Endothelial cell of umbilical vein (primary cell): ENCODE results near the gene TRMT1. TPM values are rescaled to one million over a fixed set of nuclear protein-coding genes. Genes with fewer than 3 reads are reported as not detected.

ENCODE experiments used
- BruUV-seq: library from RNA; stranded (reverse); fragments of 400-500 nt; replicated peaks from 2 replicates; lab custom pipeline; 2021; lab: Mats Ljungman, UMichigan
- CTCF ChIA-PET: fragments of 300-600, 350-600 bp; sonication (Branson Sonifier 250); formaldehyde crosslinking; loops from one replicate; lab custom pipeline; 2021; ENCODE audit warnings: antibody characterized with exemption, inconsistent platforms; lab: Charles Lee
- POLR2A ChIA-PET: fragments of 300-600, 350-600 bp; sonication (Branson Sonifier 250); formaldehyde crosslinking; loops from one replicate; lab custom pipeline; 2021; ENCODE audit warnings: antibody characterized with exemption, inconsistent platforms; lab: Charles Lee
- DNase-seq: peaks from one replicate; pipeline ENCODE4 v3.0.0-alpha.2; 2011; ENCODE audit warnings: low read depth, low spot score
- FAIRE-seq: peaks from 2 replicates; lab custom pipeline; 2011; peaks lifted over from hg19 to GRCh38; lab: Jason Lieb, UNC
- H2AFZ ChIP-seq: 2 replicates; pipeline ENCODE4 v1.6.0; 2012; ENCODE audit warnings: low read depth, low read length, control low read depth, inconsistent platforms
- H3K27ac ChIP-seq: 2 replicates; pipeline ENCODE4 v1.5.1; 2011; ENCODE audit warnings: low read depth, mild to moderate bottlenecking, control low read depth, low read length, moderate library complexity; ENCODE audit not compliant: insufficient read depth
- H3K27me3 ChIP-seq, 2 experiments: 2 replicates each; pipeline versions ENCODE4 v1.6.0 to v1.6.1; 2011; ENCODE audit warnings: low read length in 2 of 2, mixed read lengths in 1 of 2; ENCODE audit not compliant: control insufficient read depth in 2 of 2, insufficient read depth in 2 of 2
- H3K36me3 ChIP-seq, 2 experiments: 2 replicates in 1 of 2; 3 replicates in 1 of 2; pipeline ENCODE4 v1.5.1; 2011; ENCODE audit warnings: low read length in 2 of 2, mild to moderate bottlenecking in 1 of 2, moderate library complexity in 1 of 2; ENCODE audit not compliant: control insufficient read depth in 2 of 2, insufficient read depth in 2 of 2; ENCODE audit errors: extremely low read depth in 1 of 2
- H3K4me1 ChIP-seq: 3 replicates; pipeline ENCODE4 v1.5.1; 2011; ENCODE audit warnings: mild to moderate bottlenecking, low read length; ENCODE audit not compliant: control insufficient read depth, insufficient read depth; ENCODE audit errors: extremely low read depth
- H3K4me2 ChIP-seq: 2 replicates; pipeline ENCODE4 v1.6.1; 2011; ENCODE audit warnings: low read length, control low read depth, mixed read lengths; ENCODE audit not compliant: insufficient read depth
- H3K4me3 ChIP-seq, 3 experiments: fragments of 200-600 bp in 1 of 3; sonication (generic), shearing (Covaris generic) in 1 of 3; replicated peaks in 1 of 3; 2 replicates each; pipeline ENCODE4 v1.5.1; 2011 to 2016; ENCODE audit warnings: control low read depth in 3 of 3, low read length in 3 of 3, mild to moderate bottlenecking in 2 of 3, inconsistent platforms in 1 of 3, low read depth in 1 of 3, moderate library complexity in 1 of 3; ENCODE audit not compliant: insufficient read depth in 1 of 3
- H3K79me2 ChIP-seq: 2 replicates; pipeline ENCODE4 v1.6.0; 2012; ENCODE audit warnings: low read length, inconsistent platforms; ENCODE audit not compliant: control insufficient read depth, insufficient read depth
- H3K9ac ChIP-seq: replicated peaks from 2 replicates; pipeline ENCODE3; 2011; ENCODE audit warnings: low read length, control low read depth; ENCODE audit not compliant: insufficient read depth; ENCODE audit errors: extremely low read depth
- H3K9me1 ChIP-seq: replicated peaks from 3 replicates; pipeline ENCODE4 v1.6.0; 2011; ENCODE audit warnings: mild to moderate bottlenecking, low read length; ENCODE audit not compliant: control insufficient read depth, insufficient read depth; ENCODE audit errors: extremely low read depth
- H3K9me3 ChIP-seq: replicated peaks from 2 replicates; pipeline ENCODE4 v1.5.1; 2012; ENCODE audit warnings: low read length, inconsistent platforms; ENCODE audit not compliant: control insufficient read depth, insufficient read depth
- H4K20me1 ChIP-seq: replicated peaks from 2 replicates; pipeline ENCODE3; 2011; ENCODE audit warnings: mild to moderate bottlenecking, low read length; ENCODE audit not compliant: control insufficient read depth, insufficient read depth; ENCODE audit errors: extremely low read depth
- EZH2 ChIP-seq: IDR thresholded peaks from 2 replicates; pipeline ENCODE4 v1.6.1; 2012; ENCODE audit warnings: borderline replicate concordance, low read depth, mild to moderate bottlenecking, moderate library complexity, low read length, inconsistent platforms; ENCODE audit not compliant: severe bottlenecking
- FOS ChIP-seq: IDR thresholded peaks from 2 replicates; pipeline ENCODE4 v1.6.1; 2011; ENCODE audit warnings: mild to moderate bottlenecking, low read length, moderate library complexity, borderline replicate concordance; ENCODE audit not compliant: insufficient read depth
- GATA2 ChIP-seq: IDR thresholded peaks from 2 replicates; pipeline ENCODE4 v1.7.0; 2011; ENCODE audit warnings: low read depth, mild to moderate bottlenecking, moderate library complexity, mixed read lengths, low read length; ENCODE audit not compliant: insufficient read length, insufficient read depth
- JUN ChIP-seq: IDR thresholded peaks from 2 replicates; pipeline ENCODE4 v1.6.1; 2011; ENCODE audit warnings: borderline replicate concordance, low read depth; ENCODE audit not compliant: insufficient read length, insufficient read depth
- MAX ChIP-seq: IDR thresholded peaks from 2 replicates; pipeline ENCODE4 v1.6.1; 2011; ENCODE audit not compliant: insufficient read depth, insufficient read length
- MYC ChIP-seq: IDR thresholded peaks from one replicate; pipeline ENCODE4 v1.6.1; 2011; ENCODE audit warnings: mild to moderate bottlenecking, low read depth, low read length
- POLR2A ChIP-seq: IDR thresholded peaks from 2 replicates; pipeline ENCODE4 v1.6.1; 2012; ENCODE audit warnings: low read depth, mild to moderate bottlenecking, control low read depth, low read length
- POLR2AphosphoS5 ChIP-seq: IDR thresholded peaks from 2 replicates; pipeline ENCODE4 v1.6.1; 2012; ENCODE audit warnings: low read depth, mild to moderate bottlenecking, control low read depth, low read length, moderate library complexity; ENCODE audit not compliant: insufficient read depth
- dilution Hi-C: fragments of 300-500 bp; cut with MboI; formaldehyde crosslinking; loops from one replicate; pipeline ENCODE4 v1.15.0; 2019; ENCODE audit warnings: low sequenced_read_pairs; ENCODE audit not compliant: extremely low pct_ligation_motif_present
- intact Hi-C: fragments of 100-400 bp; cut with micrococcal nuclease; formaldehyde crosslinking; loops from one replicate; pipeline ENCODE4 v1.10.0; 2022
- polyA plus RNA-seq, 4 experiments: library from polyadenylated mRNA; depleted of rRNA in 3 of 4; stranded (reverse) in 3 of 4; unstranded in 1 of 4; fragments of >200 nt; gene quantifications; 2 replicates each; pipeline versions ENCODE4 v1.2.1 to v1.2.3, GENCODE V29; 2011 to 2012; ENCODE audit warnings: missing spikeins in 1 of 4
- total RNA-seq: library from RNA; stranded (reverse); gene quantifications from 2 replicates; pipeline ENCODE4 v1.2.3, GENCODE V29; 2021
- TF ChIP-seq, protein P1 (sequence below), 2 donors: IDR thresholded peaks; 1 replicate in 1 of 2; 2 replicates in 1 of 2; pipeline ENCODE4 v1.5.1; 2011; ENCODE audit warnings: low read length in 2 of 2, mild to moderate bottlenecking in 2 of 2, moderate library complexity in 2 of 2, control low read depth in 1 of 2, inconsistent platforms in 1 of 2, low read depth in 1 of 2; ENCODE audit not compliant: insufficient read depth in 1 of 2; ENCODE audit errors: extremely low read depth in 1 of 2

The TRMT1 gene
- total and polyA plus RNA-seq, 2 donors (not counting 3 experiments of a cell fraction or from before 2014, with no cell fraction given), result 46.3 to 53.0 TPM

- dilution Hi-C loops, result no loop called here
- no peaks in the 10 kb centered on the region for H4K20me1 ChIP-seq
- H3K9ac ChIP-seq, result no peak overlapping the region
- H3K9me3 ChIP-seq, result no peaks in the 10 kb centered on the region
- no peak overlapping the region for H3K4me3 ChIP-seq
- POLR2A ChIA-PET, result no interaction called here
- BruUV-seq, result no TSS peak
- CTCF ChIA-PET, result interaction anchor here (3.7 to 4.7 kb wide), 4 partner anchors 16 to 99 kb away, joined by 14 to 32 read pairs (median 24); no protein-coding TSS in a partner anchor
- no peaks in the 10 kb centered on the region for H3K9me1 ChIP-seq
- no peak for DNase-seq
- peaks cover 0 to 8% of the 10 kb centered on the region in 2 experiments for H3K36me3 ChIP-seq
- H3K4me2 ChIP-seq, result no peak overlapping the region
- no peak overlapping the region for H3K27ac ChIP-seq
- intact Hi-C loops, result no loop called here
- TF ChIP-seq EZH2, result no peak
- TF ChIP-seq GATA2, result no peak
- TF ChIP-seq MYC, result no peak
- TF ChIP-seq JUN, result no peak
- no peak for TF ChIP-seq POLR2A
- TF ChIP-seq, protein P1, sequence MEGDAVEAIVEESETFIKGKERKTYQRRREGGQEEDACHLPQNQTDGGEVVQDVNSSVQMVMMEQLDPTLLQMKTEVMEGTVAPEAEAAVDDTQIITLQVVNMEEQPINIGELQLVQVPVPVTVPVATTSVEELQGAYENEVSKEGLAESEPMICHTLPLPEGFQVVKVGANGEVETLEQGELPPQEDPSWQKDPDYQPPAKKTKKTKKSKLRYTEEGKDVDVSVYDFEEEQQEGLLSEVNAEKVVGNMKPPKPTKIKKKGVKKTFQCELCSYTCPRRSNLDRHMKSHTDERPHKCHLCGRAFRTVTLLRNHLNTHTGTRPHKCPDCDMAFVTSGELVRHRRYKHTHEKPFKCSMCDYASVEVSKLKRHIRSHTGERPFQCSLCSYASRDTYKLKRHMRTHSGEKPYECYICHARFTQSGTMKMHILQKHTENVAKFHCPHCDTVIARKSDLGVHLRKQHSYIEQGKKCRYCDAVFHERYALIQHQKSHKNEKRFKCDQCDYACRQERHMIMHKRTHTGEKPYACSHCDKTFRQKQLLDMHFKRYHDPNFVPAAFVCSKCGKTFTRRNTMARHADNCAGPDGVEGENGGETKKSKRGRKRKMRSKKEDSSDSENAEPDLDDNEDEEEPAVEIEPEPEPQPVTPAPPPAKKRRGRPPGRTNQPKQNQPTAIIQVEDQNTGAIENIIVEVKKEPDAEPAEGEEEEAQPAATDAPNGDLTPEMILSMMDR (IDR thresholded peaks at IDR 0.05; ENCODE audit: extremely low read depth in 1 of 2, insufficient read depth in 1 of 2, low read depth in 1 of 2, low read length in 2 of 2), result no peak
- TF ChIP-seq MAX, result no peak
- TF ChIP-seq FOS, result no peak
- TF ChIP-seq POLR2AphosphoS5, result no peak
- H3K79me2 ChIP-seq, result no peaks in the 10 kb centered on the region
- no peak for FAIRE-seq
- H3K27me3 ChIP-seq, result no peaks in the 10 kb centered on the region
- H3K4me1 ChIP-seq, result peaks cover 4% of the 10 kb centered on the region
- H2AFZ ChIP-seq, result no peak overlapping the region
These were observed 39.3 kb downstream of the TRMT1 start for GRCh38 chr19:13077240-13077639.
